Thoracic aorta (tissue), 2 donors: ENCODE measurements around the gene HLF. TPM values are rescaled to one million over a fixed set of nuclear protein-coding genes. Genes with fewer than 3 reads are reported as not detected.
A peak's percentile ranks its signal among the peaks of the same experiment; 100 is the strongest.

Experiments used
- ATAC-seq: fragments of 150-250 bp; one replicate; pipeline ENCODE4 v1.8.0; 2017; ENCODE audit warnings: low read depth; ENCODE audit not compliant: insufficient number of reproducible peaks, low FRiP score
- DNase-seq: peaks from one replicate; pipeline ENCODE4 v3.0.0-alpha.2; 2020; ENCODE audit warnings: low spot score
- H3K27ac ChIP-seq, 2 donors: fragments of 200-600 bp; sonication (generic); 1 replicate in 1 of 2; 2 replicates in 1 of 2; pipeline ENCODE4 v1.5.1; 2016; ENCODE audit warnings: mild to moderate bottlenecking in 2 of 2, moderate library complexity in 2 of 2
- H3K27me3 ChIP-seq: fragments of 200-600 bp; sonication (generic); replicated peaks from 2 replicates; pipeline ENCODE4 v1.6.0; 2016; ENCODE audit warnings: mild to moderate bottlenecking; ENCODE audit not compliant: insufficient read depth
- H3K36me3 ChIP-seq: fragments of 200-600 bp; sonication (generic); one replicate; pipeline ENCODE4 v1.5.1; 2016
- H3K4me1 ChIP-seq, 2 donors: fragments of 200-600 bp; sonication (generic); 1 replicate in 1 of 2; 2 replicates in 1 of 2; pipeline versions ENCODE4 v1.5.1 to v1.6.0; 2016; ENCODE audit warnings: low read depth in 2 of 2, mild to moderate bottlenecking in 1 of 2; ENCODE audit not compliant: control insufficient read depth in 1 of 2
- H3K4me3 ChIP-seq: fragments of 200-600 bp; sonication (generic); 2 replicates; pipeline ENCODE4 v1.5.1; 2016; ENCODE audit warnings: mild to moderate bottlenecking
- H3K9me3 ChIP-seq: fragments of 200-600 bp; sonication (generic); 2 replicates; pipeline ENCODE4 v1.5.1; 2016
- CTCF ChIP-seq: fragments of 200-600 bp; sonication (generic); IDR thresholded peaks from one replicate; pipeline ENCODE4 v1.5.1; 2019; ENCODE audit warnings: antibody characterized with exemption
- total RNA-seq, 2 donors: library from RNA; depleted of rRNA; stranded (reverse); fragments of >200 nt; gene quantifications; one replicate each; pipeline versions ENCODE4 v1.1.0 to v1.2.3, GENCODE V29; 2016

The HLF gene
- total RNA-seq, 2 donors from 2014 or later = 10.2 to 12.5 TPM

- Histone ChIP-seq H3K27ac (peak overlapping the region; percentile 87 to 90), H3K36me3 (no peaks in the 10 kb centered on the region), H3K27me3 (no peaks in the 10 kb centered on the region), H3K9me3 (no peaks in the 10 kb centered on the region), H3K4me3 (peak overlapping the region; percentile 54), H3K4me1 (peaks cover 45 to 91% of the 10 kb centered on the region in 2 donors)
- ATAC-seq (peak; percentile 76), DNase-seq (peak; percentile 62)
- no peak for TF ChIP-seq CTCF
Measured at GRCh38 chr17:55273579-55274354, 9.0 kb downstream of the HLF start.

DNA sequence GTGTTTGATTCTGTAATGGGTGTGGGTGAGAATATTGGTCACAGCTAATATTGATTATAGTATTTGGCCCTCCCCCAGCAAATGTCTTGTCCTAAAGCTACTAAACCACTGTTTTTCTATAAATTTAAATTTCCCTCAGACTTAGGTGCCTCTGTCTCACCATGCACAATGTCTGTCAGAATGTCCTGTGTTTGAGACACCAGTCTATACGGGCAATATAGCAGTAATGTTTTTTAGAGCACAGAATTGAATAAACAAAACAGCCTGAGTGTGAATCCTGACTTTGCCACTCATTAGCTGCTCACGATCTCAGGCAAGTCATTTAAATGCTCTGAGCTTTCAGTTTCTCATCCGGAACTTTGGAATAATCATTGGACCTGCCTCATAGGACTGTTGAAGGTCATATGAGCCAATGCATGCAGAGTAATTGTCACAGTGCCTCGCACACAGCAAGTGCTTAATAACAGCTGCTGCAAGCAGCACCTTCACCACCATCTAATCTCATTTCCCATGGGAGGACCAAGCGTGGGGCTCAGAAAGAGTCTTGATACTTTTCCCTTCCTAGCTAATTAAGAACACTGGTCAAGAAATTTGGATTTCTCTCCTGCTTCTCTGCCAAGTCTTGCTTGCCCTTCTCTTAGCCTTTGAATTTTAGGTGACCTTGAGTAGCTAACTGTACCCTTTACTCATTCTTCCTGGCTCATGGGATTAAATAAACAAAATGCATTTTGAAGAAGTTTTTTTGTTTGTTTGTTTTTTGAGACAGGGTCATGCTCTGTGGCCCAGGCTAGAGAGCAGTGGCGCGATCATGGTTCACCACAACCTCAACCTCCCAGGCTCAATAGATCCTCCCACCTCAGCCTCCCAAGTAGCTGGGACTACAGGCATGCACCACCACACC lies 9.8 kb downstream of the HLF start:
- Histone ChIP-seq H3K36me3 (no peaks in the 10 kb centered on the region), H3K4me1 (peaks cover 40 to 85% of the 10 kb centered on the region in 2 donors), H3K4me3 (peak overlapping the region; percentile 54), H3K9me3 (no peaks in the 10 kb centered on the region), H3K27ac (peak overlapping the region; percentile 87 to 90), H3K27me3 (no peaks in the 10 kb centered on the region)
- DNase-seq (no peak), ATAC-seq (no peak)
- TF ChIP-seq CTCF = no peak

DNA sequence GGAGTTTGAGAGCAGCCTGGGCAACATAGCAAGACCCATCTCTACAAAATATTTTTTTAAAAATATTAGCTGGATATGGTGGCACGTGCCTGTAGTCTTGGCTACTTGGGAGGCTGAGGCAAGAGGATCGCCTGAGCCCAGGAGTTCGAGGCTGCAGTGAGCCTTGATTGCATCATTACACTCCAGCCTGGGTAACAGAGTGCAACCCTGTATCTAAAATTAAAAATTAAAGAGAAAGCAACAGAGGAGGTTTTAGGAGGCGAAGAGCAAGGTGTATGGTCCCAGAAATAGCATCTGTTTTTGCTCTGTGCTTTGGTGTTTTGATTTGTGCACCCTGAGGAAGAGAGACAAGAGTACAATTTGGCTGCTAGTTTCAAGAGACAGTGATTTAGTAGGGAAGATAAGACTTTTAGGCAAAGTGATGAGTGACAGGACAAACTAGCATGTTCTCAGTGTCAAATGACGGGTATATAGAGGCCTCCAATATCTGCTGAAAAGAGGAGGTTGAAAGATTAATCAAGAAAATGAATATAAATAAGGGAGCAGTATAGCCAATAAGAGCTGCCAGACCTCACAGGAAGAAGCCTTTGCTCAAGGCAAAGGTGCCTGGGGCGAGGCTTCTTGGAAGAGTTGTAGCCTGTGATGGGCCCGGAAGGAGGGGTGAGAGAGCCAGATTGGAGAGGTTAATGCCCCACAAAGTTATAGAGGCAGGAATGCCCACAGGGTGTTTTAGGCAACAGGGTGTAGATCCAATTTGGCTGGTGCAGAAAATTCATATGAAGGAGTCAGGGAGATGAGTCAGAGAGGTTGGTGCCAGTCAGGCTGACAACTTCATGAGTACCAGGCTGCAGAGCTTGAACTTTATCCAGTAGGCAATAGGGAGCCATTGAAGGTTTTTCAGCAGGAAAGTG lies 11.4 kb downstream of the HLF start:
- DNase-seq (peak; percentile 26), ATAC-seq (no peak)
- H3K4me3 ChIP-seq = no peak overlapping the region
- peaks cover 40 to 84% of the 10 kb centered on the region in 2 donors for H3K4me1 ChIP-seq
- H3K9me3 ChIP-seq = no peaks in the 10 kb centered on the region
- H3K27me3 ChIP-seq = no peaks in the 10 kb centered on the region
- no peak for TF ChIP-seq CTCF
- no peaks in the 10 kb centered on the region for H3K36me3 ChIP-seq
- peak overlapping the region; percentile 87 to 90 for H3K27ac ChIP-seq

- Histone ChIP-seq H3K4me1 (peaks cover 51 to 87% of the 10 kb centered on the region in 2 donors), H3K9me3 (no peaks in the 10 kb centered on the region), H3K4me3 (no peak overlapping the region), H3K36me3 (no peaks in the 10 kb centered on the region), H3K27me3 (no peaks in the 10 kb centered on the region), H3K27ac (peak overlapping the region; percentile 65 to 90)
- TF ChIP-seq CTCF = no peak
- no peak for DNase-seq
- ATAC-seq = no peak
Measured at GRCh38 chr17:55278173-55278961, 13.6 kb downstream of the HLF start.
